H9 (cell line): ENCODE results near the gene ACSL3. TPM values are rescaled to one million over a fixed set of nuclear protein-coding genes. Genes with fewer than 3 reads are reported as not detected.

ENCODE experiments used
- DNase-seq: peaks from one replicate; pipeline ENCODE4 v3.0.0-alpha.2; 2017
- H2AFZ ChIP-seq: one replicate; pipeline ENCODE4 v1.6.1; 2013; ENCODE audit warnings: mild to moderate bottlenecking, low read length, control low read depth, moderate library complexity
- H2AK5ac ChIP-seq: 2 replicates; pipeline ENCODE4 v1.6.1; 2013; ENCODE audit warnings: low read length, control low read depth, mixed read lengths; ENCODE audit not compliant: insufficient read length
- H2BK120ac ChIP-seq: one replicate; pipeline ENCODE4 v1.6.1; 2013; ENCODE audit warnings: low read depth, mild to moderate bottlenecking, low read length, control low read depth, inconsistent platforms; ENCODE audit not compliant: poor library complexity, severe bottlenecking
- H2BK12ac ChIP-seq: 2 replicates; pipeline ENCODE4 v1.6.1; 2013; ENCODE audit warnings: low read length, control low read depth, mixed read lengths, low read depth; ENCODE audit not compliant: insufficient read length
- H2BK15ac ChIP-seq: 2 replicates; pipeline ENCODE4 v1.6.1; 2013; ENCODE audit warnings: low read depth, low read length, control low read depth
- H2BK20ac ChIP-seq: one replicate; pipeline ENCODE4 v1.6.1; 2013; ENCODE audit warnings: low read depth, mild to moderate bottlenecking, low read length, control low read depth, inconsistent platforms; ENCODE audit not compliant: poor library complexity, severe bottlenecking
- H2BK5ac ChIP-seq: 2 replicates; pipeline ENCODE4 v1.6.1; 2013; ENCODE audit warnings: low read length, control low read depth, mixed read lengths; ENCODE audit not compliant: insufficient read length
- H3K14ac ChIP-seq: 2 replicates; pipeline ENCODE4 v1.6.1; 2013; ENCODE audit warnings: low read length, control low read depth; ENCODE audit not compliant: insufficient read depth
- H3K18ac ChIP-seq: 2 replicates; pipeline ENCODE4 v1.6.1; 2013; ENCODE audit warnings: low read depth, mild to moderate bottlenecking, mixed read lengths, low read length, control low read depth; ENCODE audit not compliant: insufficient read length
- H3K23ac ChIP-seq: 2 replicates; pipeline ENCODE4 v1.6.1; 2013; ENCODE audit warnings: low read length, control low read depth, mixed read lengths, low read depth; ENCODE audit not compliant: insufficient read length
- H3K23me2 ChIP-seq: 2 replicates; pipeline ENCODE4 v1.6.1; 2013; ENCODE audit warnings: low read depth, mild to moderate bottlenecking, mixed read lengths, low read length, control low read depth; ENCODE audit not compliant: insufficient read length, poor library complexity, severe bottlenecking
- H3K27ac ChIP-seq: 2 replicates; pipeline ENCODE4 v1.5.1; 2013; ENCODE audit warnings: low read length, control low read depth, mixed read lengths, low read depth; ENCODE audit not compliant: insufficient read length
- H3K27me3 ChIP-seq: 2 replicates; pipeline ENCODE4 v1.6.1; 2013; ENCODE audit warnings: low read length, control low read depth, inconsistent platforms; ENCODE audit not compliant: insufficient read depth
- H3K4ac ChIP-seq: 2 replicates; pipeline ENCODE4 v1.6.1; 2013; ENCODE audit warnings: low read depth, mild to moderate bottlenecking, control low read depth, inconsistent platforms, low read length, moderate library complexity
- H3K4me1 ChIP-seq: 2 replicates; pipeline ENCODE4 v1.6.1; 2013; ENCODE audit warnings: low read length, control low read depth, inconsistent platforms; ENCODE audit not compliant: insufficient read depth
- H3K4me2 ChIP-seq: 2 replicates; pipeline ENCODE4 v1.6.1; 2013; ENCODE audit warnings: low read length, control low read depth, mixed read lengths; ENCODE audit not compliant: insufficient read length, insufficient read depth
- H3K56ac ChIP-seq: 2 replicates; pipeline ENCODE4 v1.6.1; 2013; ENCODE audit warnings: low read depth, mild to moderate bottlenecking, mixed read lengths, low read length, control low read depth; ENCODE audit not compliant: insufficient read length
- H3K79me1 ChIP-seq: 2 replicates; pipeline ENCODE4 v1.6.1; 2013; ENCODE audit warnings: low read depth, mild to moderate bottlenecking, moderate library complexity, low read length, control low read depth, inconsistent platforms; ENCODE audit not compliant: insufficient read depth, poor library complexity, severe bottlenecking
- H3K79me2 ChIP-seq: 2 replicates; pipeline ENCODE4 v1.6.1; 2013; ENCODE audit warnings: low read length, control low read depth, inconsistent platforms; ENCODE audit not compliant: insufficient read depth
- H3K9ac ChIP-seq: 2 replicates; pipeline ENCODE4 v1.6.1; 2013; ENCODE audit warnings: low read length, control low read depth, mixed read lengths; ENCODE audit not compliant: insufficient read length; ENCODE audit errors: extremely low read depth
- H3K9me3 ChIP-seq: one replicate; pipeline ENCODE4 v1.6.1; 2013; ENCODE audit warnings: low read depth, low read length, inconsistent platforms; ENCODE audit not compliant: control insufficient read depth
- H3T11ph ChIP-seq: one replicate; pipeline ENCODE4 v1.6.1; 2013; ENCODE audit warnings: mild to moderate bottlenecking, low read length, control low read depth, inconsistent platforms
- H4K20me1 ChIP-seq: one replicate; pipeline ENCODE4 v1.6.1; 2013; ENCODE audit not compliant: control insufficient read depth, insufficient read length, insufficient read depth
- H4K5ac ChIP-seq: 2 replicates; pipeline ENCODE4 v1.6.1; 2013; ENCODE audit warnings: low read depth, mild to moderate bottlenecking, mixed read lengths, low read length, control low read depth; ENCODE audit not compliant: insufficient read length
- H4K8ac ChIP-seq: replicated peaks from 2 replicates; pipeline ENCODE4 v1.6.1; 2013; ENCODE audit warnings: low read length, control low read depth, mixed read lengths, low read depth; ENCODE audit not compliant: insufficient read length
- H4K91ac ChIP-seq: 2 replicates; pipeline ENCODE4 v1.6.1; 2013; ENCODE audit warnings: low read depth, mild to moderate bottlenecking, moderate library complexity, mixed read lengths, low read length, control low read depth; ENCODE audit not compliant: insufficient read length
- H3K27ac Mint-ChIP-seq, 3 experiments: 2 replicates in 2 of 3; 3 replicates in 1 of 3; pipeline ENCODE4 v1.8.0; 2020 to 2021; ENCODE audit warnings: mixed read lengths in 3 of 3, mild to moderate bottlenecking in 1 of 3, moderate library complexity in 1 of 3
- H3K27me3 Mint-ChIP-seq: 2 replicates; pipeline ENCODE4 v1.8.0; 2021; ENCODE audit warnings: low read depth, mild to moderate bottlenecking, moderate library complexity, mixed read lengths
- H3K36me3 Mint-ChIP-seq, 3 experiments: 2 replicates in 2 of 3; 3 replicates in 1 of 3; pipeline ENCODE4 v1.8.0; 2020 to 2021; ENCODE audit warnings: low read depth in 3 of 3, mixed read lengths in 3 of 3; ENCODE audit not compliant: insufficient read depth in 1 of 3
- H3K4me1 Mint-ChIP-seq, 2 experiments: 2 replicates each; pipeline ENCODE4 v1.8.0; 2020; ENCODE audit warnings: mixed read lengths in 2 of 2
- H3K4me3 Mint-ChIP-seq, 2 experiments: 2 replicates in 1 of 2; 3 replicates in 1 of 2; pipeline ENCODE4 v1.8.0; 2020 to 2021; ENCODE audit warnings: mild to moderate bottlenecking in 2 of 2, mixed read lengths in 2 of 2, moderate library complexity in 1 of 2
- H3K9me3 Mint-ChIP-seq, 2 experiments: 2 replicates in 1 of 2; 3 replicates in 1 of 2; pipeline ENCODE4 v1.8.0; 2020; ENCODE audit warnings: mild to moderate bottlenecking in 2 of 2, mixed read lengths in 2 of 2, moderate library complexity in 1 of 2
- CTCF ChIP-seq: fragments of 200-600 bp; sonication (generic); conservative IDR thresholded peaks from 3 replicates; pipeline ENCODE4 v1.8.0; 2021; ENCODE audit warnings: antibody characterized with exemption, mild to moderate bottlenecking
- WGBS: extraction: QIAGEN DNeasy Blood & Tissue Kit; methylation state at CpG from one replicate; pipeline ENCODE4 v1.1.7; 2013; ENCODE audit warnings: missing lambda C conversion rate, low lambda C conversion rate, mixed read lengths; ENCODE audit not compliant: insufficient read length; ENCODE audit errors: extremely low coverage; 5-methylcytosine and 5-hydroxymethylcytosine counted together
- total RNA-seq: library from RNA; stranded (reverse); gene quantifications from 2 replicates; pipeline ENCODE4 v1.2.1, GENCODE V29; 2021

Gene ACSL3
- total RNA-seq, 1 experiment from 2014 or later = 60.9 TPM

DNA sequence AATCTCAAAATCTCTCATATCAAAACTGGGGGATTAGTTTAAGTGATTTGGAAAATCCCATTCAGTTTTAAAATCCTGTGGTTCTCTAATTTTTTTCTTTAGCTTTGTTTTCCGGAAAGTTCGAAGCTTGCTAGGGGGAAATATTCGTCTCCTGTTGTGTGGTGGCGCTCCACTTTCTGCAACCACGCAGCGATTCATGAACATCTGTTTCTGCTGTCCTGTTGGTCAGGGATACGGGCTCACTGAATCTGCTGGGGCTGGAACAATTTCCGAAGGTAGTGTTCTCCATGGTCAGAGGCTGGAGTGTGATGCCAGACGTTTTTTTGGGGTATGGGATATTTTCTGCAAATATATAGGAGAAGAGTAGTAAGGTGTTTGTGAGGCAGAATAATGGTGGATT lies 66.1 kb downstream of the ACSL3 start:
- Histone ChIP-seq H3K4me1 (no peaks in the 10 kb centered on the region), H2BK120ac (no peak overlapping the region), H4K5ac (no peak overlapping the region), H4K91ac (no peak overlapping the region), H2AK5ac (no peak overlapping the region), H2BK12ac (no peak overlapping the region), H3K23me2 (no peaks in the 10 kb centered on the region), H4K20me1 (no peaks in the 10 kb centered on the region), H2AFZ (no peak overlapping the region), H3K4ac (no peak overlapping the region), H3K18ac (no peak overlapping the region), H3K9me3 (no peaks in the 10 kb centered on the region), H3K4me2 (no peak overlapping the region), H3K23ac (no peak overlapping the region), H3K14ac (no peak overlapping the region), H3K27ac (no peak overlapping the region), H2BK15ac (no peak overlapping the region), H3K56ac (no peak overlapping the region), H3T11ph (no peak overlapping the region), H2BK5ac (no peak overlapping the region), H3K79me2 (no peaks in the 10 kb centered on the region), H2BK20ac (no peak overlapping the region), H3K27me3 (no peaks in the 10 kb centered on the region), H3K9ac (no peak overlapping the region), H4K8ac (no peak overlapping the region), H3K79me1 (no peaks in the 10 kb centered on the region)
- Mint-ChIP-seq H3K36me3 (peaks cover 36 to 61% (median 59%) of the 10 kb centered on the region in 3 experiments), H3K4me3 (no peak overlapping the region), H3K27ac (peak overlapping the region in 2 of 3 experiments; percentile 0 to 37; a peak in 1 of 7 replicates), H3K9me3 (no peaks in the 10 kb centered on the region), H3K4me1 (peaks cover 0 to 3% of the 10 kb centered on the region in 2 experiments; a peak in 1 of 4 replicates), H3K27me3 (no peaks in the 10 kb centered on the region)
- TF ChIP-seq CTCF = no peak
- DNase-seq = no peak
- no CpG with 5 or more reads among the region's 9 CpGs for WGBS
